ENCODE data around the gene TMEM258.

DNA sequence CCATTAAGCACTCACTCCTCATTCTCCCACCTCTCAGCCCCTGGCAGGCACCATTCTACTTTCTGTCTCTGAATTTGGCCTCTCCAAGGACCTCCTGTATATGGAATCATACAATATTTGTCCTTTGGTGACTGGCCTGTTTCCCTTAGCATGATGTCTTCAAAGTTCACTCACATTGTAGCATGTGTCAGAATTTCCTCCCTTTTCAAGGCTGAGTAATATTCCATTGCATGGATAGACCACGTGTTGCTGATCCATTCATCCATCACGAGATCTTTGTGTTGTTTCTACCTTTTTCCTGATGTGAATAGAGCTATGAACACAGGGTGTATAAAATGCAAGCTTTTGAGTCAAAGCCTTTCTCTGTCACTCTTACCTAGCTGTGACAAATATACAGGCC is 47.3 kb upstream of the TMEM258 start:
- TF ChIP-seq EZH2 (IDR thresholded peaks at IDR 0.05) (no peak), POLR2AphosphoS5 (IDR thresholded peaks at IDR 0.05; ENCODE audit: borderline replicate concordance, low read depth, low read length) (no peak), FOXP2 (optimal IDR thresholded peaks at IDR 0.05; ENCODE audit: control extremely low read depth, extremely low read length, insufficient read depth) (no peak)

Measured in SK-N-MC (cell line).